Mesodermal cell (in vitro differentiated cells): Measurements from ENCODE around the gene RNF114.
"Not testable (repeated sequence)": the region's sequence is repeated elsewhere in the genome, so short reads cannot be mapped to it uniquely, and the experiment has no call there.

Experiments used
- H3K27ac ChIP-seq: 2 replicates; pipeline ENCODE4 v1.7.0; 2013; ENCODE audit warnings: mild to moderate bottlenecking, low read depth, low read length, moderate library complexity; ENCODE audit not compliant: severe bottlenecking
- H3K36me3 ChIP-seq: 2 replicates; pipeline ENCODE4 v1.7.1; 2013; ENCODE audit warnings: mild to moderate bottlenecking, low read length, moderate library complexity; ENCODE audit not compliant: control insufficient read depth, insufficient read depth
- H3K4me1 ChIP-seq: one replicate; pipeline ENCODE4 v1.7.1; 2013; ENCODE audit warnings: mild to moderate bottlenecking, low read length; ENCODE audit not compliant: insufficient read depth, control insufficient read depth, poor library complexity, severe bottlenecking
- H3K4me3 ChIP-seq: 2 replicates; pipeline ENCODE4 v1.7.0; 2013; ENCODE audit warnings: low read length, control low read depth, mild to moderate bottlenecking; ENCODE audit not compliant: insufficient read depth, poor library complexity, severe bottlenecking; ENCODE audit errors: extremely low read depth
- H3K9me3 ChIP-seq: 2 replicates; pipeline ENCODE4 v1.7.1; 2013; ENCODE audit warnings: mild to moderate bottlenecking, low read length, moderate library complexity; ENCODE audit not compliant: control insufficient read depth
- WGBS, 2 experiments: methylation state at CpG; one replicate each; pipeline ENCODE4 v1.1.5; 2013; ENCODE audit warnings: missing lambda C conversion rate in 2 of 2; ENCODE audit not compliant: insufficient coverage in 2 of 2; 5-methylcytosine and 5-hydroxymethylcytosine counted together

RNF114 gene

GRCh38 chr20:49951151-49951550, 15.0 kb downstream of the RNF114 start:
- peaks cover 87% of the 10 kb centered on the region for H3K36me3 ChIP-seq
- 94 to 97% methylated on average over 3 of the region's 4 CpGs for WGBS, 2 experiments
- H3K9me3 ChIP-seq: no peaks in the 10 kb centered on the region
- no peak overlapping the region for H3K4me3 ChIP-seq
- H3K4me1 ChIP-seq: peaks cover 11% of the 10 kb centered on the region
- no peak overlapping the region for H3K27ac ChIP-seq

- no peak overlapping the region for H3K27ac ChIP-seq
- H3K4me1 ChIP-seq: no peaks in the 10 kb centered on the region
- H3K4me3 ChIP-seq: no peak overlapping the region
- H3K9me3 ChIP-seq: no peaks in the 10 kb centered on the region
- WGBS, 2 experiments: 100% methylated on average over 2 to 3 of the region's 3 CpGs
- peaks cover 71% of the 10 kb centered on the region for H3K36me3 ChIP-seq
Observed at GRCh38 chr20:49955167-49955566, 19.0 kb downstream of the RNF114 start.

- not testable (repeated sequence) for H3K27ac ChIP-seq, H3K4me3 ChIP-seq, H3K9me3 ChIP-seq, H3K4me1 ChIP-seq
- peaks cover 63% of the 10 kb centered on the region for H3K36me3 ChIP-seq
- WGBS, 2 experiments: 96 to 97% methylated on average over 9 to 12 of the region's 12 CpGs
Observed at GRCh38 chr20:49955830-49956396, 19.7 kb downstream of the RNF114 start.

GRCh38 chr20:49956689-49957088, 20.5 kb downstream of the RNF114 start:
- Histone ChIP-seq H3K9me3 (no peaks in the 10 kb centered on the region), H3K4me1 (no peaks in the 10 kb centered on the region), H3K36me3 (peaks cover 56% of the 10 kb centered on the region), H3K27ac (no peak overlapping the region), H3K4me3 (no peak overlapping the region)
- 96 to 97% methylated on average over 15 to 18 of the region's 18 CpGs for WGBS, 2 experiments

GRCh38 chr20:49957089-49957938, 21.1 kb downstream of the RNF114 start:
- H3K4me3 ChIP-seq, H3K9me3 ChIP-seq, H3K4me1 ChIP-seq, H3K27ac ChIP-seq: not testable (repeated sequence)
- H3K36me3 ChIP-seq: peaks cover 51% of the 10 kb centered on the region
- WGBS, 2 experiments: 97% methylated on average over 9 to 12 of the region's 12 CpGs

- no peaks in the 10 kb centered on the region for H3K9me3 ChIP-seq
- H3K27ac ChIP-seq: no peak overlapping the region
- WGBS, 2 experiments: 86% methylated on average over 3 of the region's 4 CpGs; no CpG with 5 or more reads in 1 of the 2 experiments
- H3K4me3 ChIP-seq: no peak overlapping the region
- H3K36me3 ChIP-seq: peaks cover 21% of the 10 kb centered on the region
- no peaks in the 10 kb centered on the region for H3K4me1 ChIP-seq
Observed at GRCh38 chr20:49961413-49961812, 25.2 kb downstream of the RNF114 start.

- H3K27ac ChIP-seq: no peak overlapping the region
- WGBS, 2 experiments: 53 to 64% methylated on average over 3 to 4 of the region's 5 CpGs
- peaks cover 5% of the 10 kb centered on the region for H3K36me3 ChIP-seq
- H3K9me3 ChIP-seq: no peaks in the 10 kb centered on the region
- H3K4me3 ChIP-seq: no peak overlapping the region
- H3K4me1 ChIP-seq: peaks cover 6% of the 10 kb centered on the region
Observed at GRCh38 chr20:49964964-49965780, 29.0 kb downstream of the RNF114 start.

- peaks cover 5% of the 10 kb centered on the region for H3K36me3 ChIP-seq
- H3K4me3 ChIP-seq: no peak overlapping the region
- no peaks in the 10 kb centered on the region for H3K9me3 ChIP-seq
- H3K4me1 ChIP-seq: peaks cover 6% of the 10 kb centered on the region
- no peak overlapping the region for H3K27ac ChIP-seq
- WGBS, 2 experiments: 90 to 95% methylated on average over 7 of the region's 9 CpGs
Observed at GRCh38 chr20:49965781-49966305, 29.6 kb downstream of the RNF114 start.

- Histone ChIP-seq H3K9me3 (no peaks in the 10 kb centered on the region), H3K4me1 (peaks cover 6% of the 10 kb centered on the region), H3K4me3 (no peak overlapping the region), H3K27ac (no peak overlapping the region), H3K36me3 (peaks cover 5% of the 10 kb centered on the region)
- 88 to 100% methylated on average over 1 to 2 of the region's 2 CpGs for WGBS, 2 experiments
Observed at GRCh38 chr20:49966861-49967260, 30.7 kb downstream of the RNF114 start.

- Histone ChIP-seq H3K9me3 (no peaks in the 10 kb centered on the region), H3K27ac (no peak overlapping the region), H3K36me3 (no peaks in the 10 kb centered on the region), H3K4me3 (no peak overlapping the region), H3K4me1 (peaks cover 6% of the 10 kb centered on the region)
- WGBS, 2 experiments: 67 to 100% methylated on average over 1 of the region's 3 CpGs
Observed at GRCh38 chr20:49969234-49969633, 33.0 kb downstream of the RNF114 start.
